SK-N-SH treated with all-trans-retinoic acid at 6 μM for 48 hours (cell line): ENCODE results near the gene MYH1.

ENCODE experiments used
- ARNTL ChIP-seq: fragments of 450-650 bp; formaldehyde crosslinking; IDR thresholded peaks from 2 replicates; pipeline ENCODE4 v1.5.0; 2020; ENCODE audit warnings: low read depth, mild to moderate bottlenecking, moderate library complexity, borderline replicate concordance
- BACH2 ChIP-seq: fragments of 250-450 bp; sonication (Bioruptor Pico); IDR thresholded peaks from 2 replicates; pipeline ENCODE4 v1.9.0; 2021; ENCODE audit warnings: mild to moderate bottlenecking, borderline replicate concordance
- CREB5 ChIP-seq: fragments of 250-450 bp; sonication (Bioruptor Pico); IDR thresholded peaks from 2 replicates; pipeline ENCODE4 v1.5.1; 2020; ENCODE audit warnings: low read depth, mild to moderate bottlenecking, moderate library complexity
- CSDC2 ChIP-seq: fragments of 250-450 bp; sonication (Bioruptor Pico); IDR thresholded peaks from 2 replicates; pipeline ENCODE4 v1.5.0; 2020; ENCODE audit warnings: mild to moderate bottlenecking, moderate library complexity
- ESRRG ChIP-seq: fragments of 250-450 bp; sonication (Bioruptor Pico); IDR thresholded peaks from 2 replicates; pipeline ENCODE4 v1.6.1; 2021; ENCODE audit warnings: mild to moderate bottlenecking
- GLIS3 ChIP-seq: fragments of 250-450 bp; sonication (Bioruptor Pico); IDR thresholded peaks from 2 replicates; pipeline ENCODE4 v1.5.0; 2020; ENCODE audit warnings: mild to moderate bottlenecking, moderate library complexity
- PATZ1 ChIP-seq: fragments of 250-450 bp; sonication (Bioruptor Pico); IDR thresholded peaks from 2 replicates; pipeline ENCODE4 v1.8.0; 2020; ENCODE audit warnings: mild to moderate bottlenecking, moderate library complexity, borderline replicate concordance
- POU6F1 ChIP-seq: fragments of 250-450 bp; sonication (Bioruptor Pico); IDR thresholded peaks from 2 replicates; pipeline ENCODE4 v1.8.0; 2021; ENCODE audit warnings: low read depth, mild to moderate bottlenecking, moderate library complexity, borderline replicate concordance
- TCF4 ChIP-seq: fragments of 250-450 bp; sonication (Bioruptor Pico); IDR thresholded peaks from 2 replicates; pipeline ENCODE4 v1.8.0; 2021; ENCODE audit warnings: mild to moderate bottlenecking, moderate library complexity, borderline replicate concordance
- ZC3H10 ChIP-seq: fragments of 250-450 bp; sonication (Bioruptor Pico); IDR thresholded peaks from 2 replicates; pipeline ENCODE4 v1.5.1; 2021; ENCODE audit warnings: mild to moderate bottlenecking, moderate library complexity
- ZFP3 ChIP-seq: fragments of 250-450 bp; sonication (Bioruptor Pico); IDR thresholded peaks from 2 replicates; pipeline ENCODE4 v1.5.0; 2020; ENCODE audit warnings: mild to moderate bottlenecking, moderate library complexity
- ZFP30 ChIP-seq: fragments of 450-650 bp; formaldehyde crosslinking; IDR thresholded peaks from 2 replicates; pipeline ENCODE4 v1.5.0; 2022; ENCODE audit warnings: mild to moderate bottlenecking, moderate library complexity
- ZNF70 ChIP-seq: fragments of 450-650 bp; formaldehyde crosslinking; IDR thresholded peaks from 2 replicates; pipeline ENCODE4 v1.5.0; 2020; ENCODE audit warnings: mild to moderate bottlenecking, moderate library complexity
- ZNF8 ChIP-seq: fragments of 450-650 bp; formaldehyde crosslinking; IDR thresholded peaks from 2 replicates; pipeline ENCODE4 v1.5.0; 2020; ENCODE audit warnings: mild to moderate bottlenecking, moderate library complexity

- no peak for TF ChIP-seq ARNTL (CRISPR knock-in tag)
- no peak for TF ChIP-seq PATZ1 (CRISPR knock-in tag)
- no peak for TF ChIP-seq CREB5
- no peak for TF ChIP-seq ZNF70 (CRISPR knock-in tag)
- no peak for TF ChIP-seq ZFP3 (CRISPR knock-in tag)
- TF ChIP-seq ESRRG (CRISPR knock-in tag), result no peak
- TF ChIP-seq ZNF8 (CRISPR knock-in tag), result no peak
- TF ChIP-seq GLIS3 (CRISPR knock-in tag), result no peak
- TF ChIP-seq ZFP30, result no peak
- no peak for TF ChIP-seq POU6F1
- no peak for TF ChIP-seq CSDC2
- TF ChIP-seq BACH2 (CRISPR knock-in tag), result no peak
- TF ChIP-seq TCF4 (CRISPR knock-in tag), result no peak
- no peak for TF ChIP-seq ZC3H10 (CRISPR knock-in tag)
Measured at GRCh38 chr17:10516638-10517037, 1.7 kb downstream of the MYH1 start.
